Measurements from ENCODE around the gene OR6M1.

DNA sequence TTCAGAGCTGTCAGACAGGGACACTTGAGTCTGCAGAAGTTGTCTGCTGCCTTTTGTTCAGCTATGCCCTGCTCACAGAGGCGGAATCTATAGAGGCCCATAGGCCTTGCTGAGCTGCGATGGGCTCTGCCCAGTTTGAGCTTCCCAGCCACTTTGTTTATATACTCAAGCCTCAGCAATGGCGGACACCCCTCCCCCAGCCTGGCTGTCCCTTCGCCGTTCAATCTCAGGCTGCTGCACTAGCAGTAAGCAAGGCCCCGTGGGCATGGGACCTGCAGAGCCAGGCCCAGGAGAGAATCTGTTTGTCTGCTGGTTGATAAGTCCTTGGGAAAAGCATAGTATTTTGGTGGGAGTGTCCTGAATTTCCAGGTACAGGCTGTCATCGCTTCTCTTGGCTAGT lies 23.6 kb upstream of the OR6M1 start:
- TF ChIP-seq GATA2 (IDR thresholded peaks at IDR 0.05; ENCODE audit: low read depth, low read length) = no peak
- TF ChIP-seq GATA3 (IDR thresholded peaks at IDR 0.05; ENCODE audit: low read depth, low read length) = no peak

Measured in SH-SY5Y (cell line).